ENCODE measurements around the gene STRAP.

Gene STRAP

GRCh38 chr12:15931590-15932053 is 49.4 kb downstream of the STRAP start:
- no peaks in the 10 kb centered on the region for H3K36me3 ChIP-seq (ENCODE audit: low read depth)
- DNase-seq (ENCODE audit: low spot score) (no peak), ATAC-seq (ENCODE audit: low read depth) (no peak)
- H3K27me3 ChIP-seq (ENCODE audit: insufficient read depth, poor library complexity, severe bottlenecking): no peaks in the 10 kb centered on the region
- no peak overlapping the region for H3K4me3 ChIP-seq (ENCODE audit: severe bottlenecking)
- peaks cover 10% of the 10 kb centered on the region for H3K4me1 ChIP-seq (ENCODE audit: insufficient read depth, poor library complexity, severe bottlenecking)
- TF ChIP-seq CTCF (IDR thresholded peaks at IDR 0.05; ENCODE audit: poor library complexity, severe bottlenecking): no peak
- no peaks in the 10 kb centered on the region for H3K9me3 ChIP-seq (ENCODE audit: severe bottlenecking)
- no peak overlapping the region for H3K27ac ChIP-seq (ENCODE audit: poor library complexity, severe bottlenecking)

DNA sequence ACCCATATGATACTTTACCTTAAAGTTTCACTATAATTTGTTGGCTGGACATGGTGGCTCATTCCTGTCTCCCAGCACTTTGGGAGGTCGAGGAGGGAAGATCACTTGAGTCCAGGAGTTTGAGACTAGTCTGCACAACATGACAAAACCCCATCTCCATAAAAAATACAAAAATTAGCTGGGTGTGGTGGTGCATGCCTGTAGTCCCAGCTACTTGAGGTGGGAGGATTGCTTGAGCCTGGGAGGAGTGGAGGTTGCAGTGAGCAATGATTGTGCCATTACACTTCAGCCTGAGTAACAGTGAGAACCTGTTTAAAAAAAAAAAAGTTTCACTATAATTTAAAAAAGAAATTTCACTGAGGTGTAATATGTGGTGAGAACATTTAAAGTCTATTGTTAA is 50.1 kb downstream of the STRAP start:
- no peak for ATAC-seq (ENCODE audit: low read depth)
- no peak overlapping the region for H3K4me3 ChIP-seq (ENCODE audit: severe bottlenecking)
- H3K4me1 ChIP-seq (ENCODE audit: insufficient read depth, poor library complexity, severe bottlenecking): peaks cover 10% of the 10 kb centered on the region
- DNase-seq (ENCODE audit: low spot score): no peak
- H3K36me3 ChIP-seq (ENCODE audit: low read depth): no peaks in the 10 kb centered on the region
- no peak for TF ChIP-seq CTCF (IDR thresholded peaks at IDR 0.05; ENCODE audit: poor library complexity, severe bottlenecking)
- H3K27ac ChIP-seq (ENCODE audit: poor library complexity, severe bottlenecking): no peak overlapping the region
- H3K9me3 ChIP-seq (ENCODE audit: severe bottlenecking): no peaks in the 10 kb centered on the region
- H3K27me3 ChIP-seq (ENCODE audit: insufficient read depth, poor library complexity, severe bottlenecking): no peaks in the 10 kb centered on the region

DNA sequence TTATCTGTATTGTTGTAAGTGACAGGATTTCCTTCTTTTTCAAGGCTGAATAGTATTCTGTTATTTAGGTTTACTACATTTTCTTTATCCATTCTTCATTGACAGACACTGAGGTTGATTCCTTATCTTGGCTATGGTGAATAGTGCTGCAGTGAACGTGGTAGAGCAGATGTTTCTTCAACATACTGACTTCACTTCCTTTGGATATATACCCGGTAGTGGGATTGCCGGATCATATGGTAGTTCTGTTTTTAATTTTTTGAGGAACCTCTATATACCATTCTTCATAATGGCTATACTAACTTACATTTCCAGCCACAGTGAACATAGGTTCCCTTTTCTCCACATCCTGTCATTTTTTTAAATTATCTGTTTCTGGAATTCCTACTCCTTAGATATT is 50.8 kb downstream of the STRAP start:
- TF ChIP-seq CTCF (IDR thresholded peaks at IDR 0.05; ENCODE audit: poor library complexity, severe bottlenecking): no peak
- H3K4me3 ChIP-seq (ENCODE audit: severe bottlenecking): no peak overlapping the region
- H3K27ac ChIP-seq (ENCODE audit: poor library complexity, severe bottlenecking): no peak overlapping the region
- no peaks in the 10 kb centered on the region for H3K27me3 ChIP-seq (ENCODE audit: insufficient read depth, poor library complexity, severe bottlenecking)
- H3K4me1 ChIP-seq (ENCODE audit: insufficient read depth, poor library complexity, severe bottlenecking): peaks cover 6% of the 10 kb centered on the region
- DNase-seq (ENCODE audit: low spot score): no peak
- no peaks in the 10 kb centered on the region for H3K36me3 ChIP-seq (ENCODE audit: low read depth)
- H3K9me3 ChIP-seq (ENCODE audit: severe bottlenecking): no peaks in the 10 kb centered on the region
- ATAC-seq (ENCODE audit: low read depth): no peak

DNA sequence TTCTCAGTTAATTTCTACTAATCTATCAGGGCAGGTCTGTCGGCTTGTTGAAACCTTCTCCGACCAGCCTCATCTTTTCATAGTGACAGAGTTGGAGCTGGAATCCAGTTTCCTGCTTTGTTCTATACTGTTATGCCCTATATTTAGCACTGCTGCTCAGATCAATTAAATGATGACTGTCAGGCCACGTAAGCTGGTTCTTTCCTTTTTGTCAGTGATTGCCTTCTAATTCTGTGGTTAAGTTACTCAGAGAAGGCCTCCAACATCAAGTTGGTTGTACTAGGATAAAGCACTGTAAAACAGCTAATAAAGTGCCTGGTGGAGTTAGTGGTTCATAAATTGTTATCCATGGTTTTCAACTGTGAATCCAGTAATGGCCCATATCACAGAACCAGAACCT is 51.6 kb downstream of the STRAP start:
- Histone ChIP-seq H3K4me1 (ENCODE audit: insufficient read depth, poor library complexity, severe bottlenecking) (no peaks in the 10 kb centered on the region), H3K36me3 (ENCODE audit: low read depth) (no peaks in the 10 kb centered on the region), H3K9me3 (ENCODE audit: severe bottlenecking) (no peaks in the 10 kb centered on the region), H3K4me3 (ENCODE audit: severe bottlenecking) (no peak overlapping the region), H3K27me3 (ENCODE audit: insufficient read depth, poor library complexity, severe bottlenecking) (no peaks in the 10 kb centered on the region), H3K27ac (ENCODE audit: poor library complexity, severe bottlenecking) (no peak overlapping the region)
- TF ChIP-seq CTCF (IDR thresholded peaks at IDR 0.05; ENCODE audit: poor library complexity, severe bottlenecking): no peak
- DNase-seq (ENCODE audit: low spot score) (no peak), ATAC-seq (ENCODE audit: low read depth) (no peak)

DNA sequence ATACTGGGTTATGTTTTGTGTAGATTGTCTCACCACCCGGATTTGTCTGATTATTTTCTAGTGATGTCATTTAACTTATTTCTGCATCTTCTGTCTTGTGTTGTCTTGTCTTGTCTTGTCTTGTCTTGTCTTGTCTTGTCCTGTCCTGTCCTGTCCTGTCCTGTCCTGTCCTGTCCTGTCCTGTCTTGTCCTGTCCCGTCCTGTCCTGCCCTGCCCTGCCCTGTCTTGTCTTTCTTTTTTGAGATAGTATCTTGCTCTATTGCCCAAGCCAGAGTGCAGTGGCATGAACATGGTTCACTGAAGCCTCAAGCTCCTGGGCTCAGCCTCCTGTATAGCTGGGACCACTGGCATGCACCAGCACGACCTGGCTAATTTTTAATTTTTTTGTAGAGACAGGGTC is 54.6 kb downstream of the STRAP start:
- ATAC-seq (ENCODE audit: low read depth) (no peak), DNase-seq (ENCODE audit: low spot score) (no peak)
- no peak overlapping the region for H3K27ac ChIP-seq (ENCODE audit: poor library complexity, severe bottlenecking)
- no peak overlapping the region for H3K4me3 ChIP-seq (ENCODE audit: severe bottlenecking)
- H3K9me3 ChIP-seq (ENCODE audit: severe bottlenecking): no peaks in the 10 kb centered on the region
- H3K4me1 ChIP-seq (ENCODE audit: insufficient read depth, poor library complexity, severe bottlenecking): no peaks in the 10 kb centered on the region
- H3K27me3 ChIP-seq (ENCODE audit: insufficient read depth, poor library complexity, severe bottlenecking): no peaks in the 10 kb centered on the region
- H3K36me3 ChIP-seq (ENCODE audit: low read depth): no peaks in the 10 kb centered on the region
- no peak for TF ChIP-seq CTCF (IDR thresholded peaks at IDR 0.05; ENCODE audit: poor library complexity, severe bottlenecking)

Data from RWPE2 (cell line).